ENCODE results near the gene C3orf70. TPM values are rescaled to one million over a fixed set of nuclear protein-coding genes. Genes with fewer than 3 reads are reported as not detected.

Gene C3orf70
- total and polyA plus RNA-seq, 8 donors: 2.2 to 6.3 (median 4.6) TPM

DNA sequence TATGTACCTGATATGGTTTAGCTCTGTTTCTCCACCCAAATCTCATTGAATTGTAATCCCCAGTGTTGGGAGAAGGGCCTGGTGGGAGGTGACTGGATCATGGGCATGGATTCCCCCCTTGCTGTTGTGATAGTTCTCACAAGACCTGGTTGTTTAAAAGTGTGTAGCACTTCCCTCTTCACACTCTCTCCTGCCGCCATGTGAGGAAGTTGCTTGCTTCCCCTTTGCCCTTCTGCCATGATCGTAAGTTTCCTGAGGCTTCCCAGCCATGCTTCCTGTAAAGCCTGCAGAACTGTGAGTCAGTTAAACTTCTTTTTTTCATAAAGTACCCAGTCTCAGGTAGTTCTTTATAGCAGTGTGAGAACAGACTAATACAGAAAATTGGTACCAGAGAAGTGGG is 93.1 kb downstream of the C3orf70 start:
- intact Hi-C loops (cut with DNase I): loop anchor here in 1 of 2 donors (10.0 kb wide), 1 partner anchor 55 kb away; no protein-coding TSS in a partner anchor
- Histone ChIP-seq H3K27me3 (no peaks in the 10 kb centered on the region), H3K27ac (peak overlapping the region in 1 of 2 donors; percentile 78), H3K4me3 (no peak overlapping the region), H3K4me1 (peaks cover 0 to 21% of the 10 kb centered on the region in 2 donors), H3K9me3 (peaks cover 0 to 17% of the 10 kb centered on the region in 2 donors), H3K36me3 (peaks cover 0 to 12% of the 10 kb centered on the region in 2 donors)
- DNase-seq: peak in 1 of 4 donors; percentile 41
- TF ChIP-seq CTCF (IDR thresholded peaks at IDR 0.05): no peak
- ATAC-seq: peak; percentile 30

DNA sequence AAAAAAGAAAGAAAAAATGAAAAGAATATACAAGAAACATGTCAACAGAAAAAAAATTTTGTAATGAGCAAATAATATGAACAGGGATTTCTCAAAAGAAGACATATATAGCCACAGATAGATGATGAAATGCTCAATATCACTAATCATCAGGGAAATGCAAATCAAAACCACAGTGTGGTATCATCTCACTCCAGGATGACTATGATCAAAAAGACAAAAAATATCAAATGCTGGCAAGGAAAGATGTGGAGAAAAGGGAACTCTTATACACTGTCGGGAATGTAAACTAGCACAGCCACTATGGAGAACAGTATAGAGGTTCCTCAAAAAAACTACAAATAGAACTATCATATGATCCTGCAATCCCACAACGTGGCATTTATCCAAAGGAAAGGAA is 94.1 kb downstream of the C3orf70 start:
- Histone ChIP-seq H3K27me3 (no peaks in the 10 kb centered on the region), H3K36me3 (peaks cover 0 to 22% of the 10 kb centered on the region in 2 donors), H3K4me3 (no peak overlapping the region), H3K9me3 (peaks cover 0 to 17% of the 10 kb centered on the region in 2 donors), H3K4me1 (peaks cover 0 to 21% of the 10 kb centered on the region in 2 donors), H3K27ac (peak overlapping the region in 1 of 2 donors; percentile 13)
- TF ChIP-seq CTCF (IDR thresholded peaks at IDR 0.05): no peak
- ATAC-seq (peak; percentile 25), DNase-seq (no peak)
- intact Hi-C loops (cut with DNase I): no loop called here

DNA sequence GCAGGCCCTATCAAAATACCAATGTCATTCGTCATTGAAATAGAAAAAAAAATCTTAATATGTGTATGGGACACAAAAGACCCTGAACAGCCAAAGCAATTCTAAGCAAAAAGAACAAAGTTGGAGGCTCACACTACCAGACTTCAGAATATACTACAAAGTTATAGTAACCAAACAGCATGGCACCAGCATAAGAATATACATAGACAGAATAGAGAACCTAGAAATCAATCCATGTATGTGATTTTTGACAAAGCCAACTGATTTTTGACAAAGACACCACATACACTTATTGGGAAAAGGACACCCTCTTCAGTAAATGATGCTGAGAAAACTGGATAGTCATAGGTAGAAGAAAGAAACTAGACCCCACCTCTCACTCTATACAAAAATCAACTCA is 95.0 kb downstream of the C3orf70 start:
- H3K27ac ChIP-seq: no peak overlapping the region
- H3K27me3 ChIP-seq: no peaks in the 10 kb centered on the region
- H3K9me3 ChIP-seq: peaks cover 0 to 17% of the 10 kb centered on the region in 2 donors
- intact Hi-C loops (cut with DNase I): no loop called here
- H3K4me3 ChIP-seq: no peak overlapping the region
- H3K36me3 ChIP-seq: peaks cover 0 to 31% of the 10 kb centered on the region in 2 donors
- H3K4me1 ChIP-seq: peaks cover 0 to 21% of the 10 kb centered on the region in 2 donors
- ATAC-seq (no peak), DNase-seq (no peak)
- TF ChIP-seq CTCF (IDR thresholded peaks at IDR 0.05): no peak

GRCh38 chr3:185056908-185057307 is 96.0 kb downstream of the C3orf70 start:
- no peak overlapping the region for H3K4me3 ChIP-seq
- peaks cover 0 to 41% of the 10 kb centered on the region in 2 donors for H3K36me3 ChIP-seq
- H3K9me3 ChIP-seq: peaks cover 0 to 17% of the 10 kb centered on the region in 2 donors
- no peak for ATAC-seq
- peaks cover 0 to 21% of the 10 kb centered on the region in 2 donors for H3K4me1 ChIP-seq
- H3K27ac ChIP-seq: no peak overlapping the region
- no peak for TF ChIP-seq CTCF (IDR thresholded peaks at IDR 0.05)
- DNase-seq: no peak
- intact Hi-C loops (cut with DNase I): no loop called here
- H3K27me3 ChIP-seq: no peaks in the 10 kb centered on the region

DNA sequence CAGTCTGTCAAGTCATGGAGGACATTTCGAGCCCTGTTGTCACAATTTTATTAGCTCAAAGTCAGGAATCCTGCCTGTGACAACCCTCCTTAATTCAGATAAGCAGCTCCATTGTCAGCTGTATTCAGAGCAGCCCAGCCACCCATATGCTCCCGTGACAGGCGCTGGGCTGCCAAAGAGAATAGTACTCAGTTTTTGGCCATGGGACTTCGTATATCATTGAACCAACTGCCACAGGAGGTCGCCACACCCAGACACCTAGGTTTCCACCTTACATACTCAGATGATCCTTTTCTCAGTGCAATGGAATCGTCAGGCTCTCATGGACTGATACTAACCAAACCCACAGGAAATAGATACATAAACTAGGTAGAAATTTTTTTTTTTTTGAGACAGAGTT is 100.2 kb downstream of the C3orf70 start:
- peaks cover 0 to 83% of the 10 kb centered on the region in 2 donors for H3K36me3 ChIP-seq
- no peak overlapping the region for H3K4me3 ChIP-seq
- H3K9me3 ChIP-seq: peaks cover 0 to 9% of the 10 kb centered on the region in 2 donors
- H3K27me3 ChIP-seq: no peaks in the 10 kb centered on the region
- no peaks in the 10 kb centered on the region for H3K4me1 ChIP-seq
- DNase-seq: no peak
- no peak for TF ChIP-seq CTCF (IDR thresholded peaks at IDR 0.05)
- no peak for ATAC-seq
- no peak overlapping the region for H3K27ac ChIP-seq
- intact Hi-C loops (cut with DNase I): no loop called here

Measured in left lung (tissue), 10 donors.